Right atrium auricular region (tissue), 2 donors: Measurements from ENCODE around the gene CARS2. TPM values are rescaled to one million over a fixed set of nuclear protein-coding genes. Genes with fewer than 3 reads are reported as not detected.
"Not testable (repeated sequence)": the region's sequence is repeated elsewhere in the genome, so short reads cannot be mapped to it uniquely, and the experiment has no call there.

ENCODE experiments used
- DNase-seq: peaks from one replicate; pipeline ENCODE4 v3.0.0-alpha.2; 2019; ENCODE audit warnings: low spot score
- H3K27ac ChIP-seq, 2 donors: fragments of 200-600 bp; sonication (generic); 1 replicate in 1 of 2; 2 replicates in 1 of 2; pipeline ENCODE4 v1.5.1; 2016 to 2019
- H3K27me3 ChIP-seq, 2 donors: fragments of 200-600 bp; sonication (generic); one replicate each; pipeline versions ENCODE4 v1.5.1 to v1.6.0; 2017 to 2019
- H3K36me3 ChIP-seq: fragments of 200-600 bp; sonication (generic); one replicate; pipeline ENCODE4 v1.5.1; 2016
- H3K4me1 ChIP-seq, 2 donors: fragments of 200-600 bp; sonication (generic); one replicate each; pipeline versions ENCODE4 v1.5.1 to v1.6.0; 2017 to 2019
- H3K4me3 ChIP-seq, 2 donors: fragments of 200-600 bp; sonication (generic); 1 replicate in 1 of 2; 2 replicates in 1 of 2; pipeline ENCODE4 v1.5.1; 2017 to 2019; ENCODE audit warnings: mild to moderate bottlenecking in 1 of 2, moderate library complexity in 1 of 2
- H3K9me3 ChIP-seq, 2 donors: fragments of 200-600 bp; sonication (generic); one replicate each; pipeline ENCODE4 v1.5.1; 2019
- CTCF ChIP-seq, 2 donors: fragments of 200-600 bp; sonication (generic); IDR thresholded peaks; one replicate each; pipeline ENCODE4 v1.5.1; 2019; ENCODE audit warnings: antibody characterized with exemption in 2 of 2
- total RNA-seq, 2 donors: library from RNA; depleted of rRNA; stranded (reverse); fragments of >200 nt; gene quantifications; one replicate each; pipeline ENCODE4 v1.1.0, GENCODE V29; 2016

The CARS2 gene
- total RNA-seq, 2 donors from 2014 or later, result 28.5 to 30.7 TPM

DNA sequence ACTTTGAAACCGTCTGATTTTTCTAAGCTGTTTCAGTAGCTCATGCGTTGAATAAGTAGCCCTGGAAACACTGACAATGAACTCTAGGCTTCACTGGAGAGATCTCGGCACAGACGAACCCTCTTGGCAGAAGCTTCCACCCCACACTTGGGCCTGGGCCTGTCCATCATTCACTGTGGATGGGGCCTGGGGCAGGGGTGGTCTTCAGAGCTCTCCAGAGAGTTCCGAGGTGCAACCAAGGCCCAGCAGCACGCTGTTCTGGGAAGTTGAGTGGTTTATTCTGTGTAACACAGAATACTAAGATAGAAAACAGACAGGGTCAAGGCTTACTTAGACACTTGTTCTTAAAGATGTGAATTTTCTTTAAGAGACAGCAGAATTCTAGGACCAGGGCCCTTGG is 68.6 kb downstream of the CARS2 start:
- peaks cover 66% of the 10 kb centered on the region for H3K36me3 ChIP-seq
- no peak for DNase-seq

DNA sequence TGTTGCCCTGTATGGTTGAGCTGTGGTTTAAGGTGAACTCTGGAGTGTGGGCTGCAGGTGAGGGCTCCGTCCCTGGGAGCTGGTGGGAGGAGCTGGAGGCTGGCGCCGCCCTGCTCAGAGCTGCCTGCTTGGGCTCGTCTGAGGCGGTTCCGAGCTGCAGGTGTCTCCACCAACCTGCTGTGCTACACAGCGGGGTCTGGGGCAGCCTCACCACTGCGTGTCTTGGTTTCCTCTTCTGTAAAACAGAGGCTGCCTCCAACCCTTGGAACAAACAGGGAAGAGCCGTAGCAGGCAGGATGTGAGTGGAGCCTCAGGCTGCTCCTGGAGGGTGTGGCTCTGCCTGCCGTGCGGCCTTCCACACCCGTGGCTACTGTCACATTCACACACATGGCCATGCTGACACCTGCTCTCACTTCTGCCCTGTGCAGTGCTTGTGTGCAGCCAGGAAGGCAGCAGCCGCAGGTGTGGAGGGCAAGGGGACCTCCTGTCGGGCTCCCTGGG is 69.2 kb downstream of the CARS2 start:
- TF ChIP-seq CTCF (IDR thresholded peaks at IDR 0.05), result no peak
- H3K36me3 ChIP-seq, result peaks cover 61% of the 10 kb centered on the region
- H3K27ac ChIP-seq, result no peak overlapping the region
- no peak for DNase-seq
- H3K4me1 ChIP-seq, result peaks cover 0 to 15% of the 10 kb centered on the region in 2 donors
- H3K27me3 ChIP-seq, result no peaks in the 10 kb centered on the region
- H3K9me3 ChIP-seq, result no peaks in the 10 kb centered on the region
- H3K4me3 ChIP-seq, result no peak overlapping the region

More for the DNA sequence above, 68.6 kb downstream of the CARS2 start:
- Histone ChIP-seq H3K4me3 (no peak overlapping the region), H3K9me3 (no peaks in the 10 kb centered on the region), H3K4me1 (peaks cover 0 to 20% of the 10 kb centered on the region in 2 donors), H3K27ac (no peak overlapping the region), H3K27me3 (no peaks in the 10 kb centered on the region)
- no peak for TF ChIP-seq CTCF (IDR thresholded peaks at IDR 0.05)

DNA sequence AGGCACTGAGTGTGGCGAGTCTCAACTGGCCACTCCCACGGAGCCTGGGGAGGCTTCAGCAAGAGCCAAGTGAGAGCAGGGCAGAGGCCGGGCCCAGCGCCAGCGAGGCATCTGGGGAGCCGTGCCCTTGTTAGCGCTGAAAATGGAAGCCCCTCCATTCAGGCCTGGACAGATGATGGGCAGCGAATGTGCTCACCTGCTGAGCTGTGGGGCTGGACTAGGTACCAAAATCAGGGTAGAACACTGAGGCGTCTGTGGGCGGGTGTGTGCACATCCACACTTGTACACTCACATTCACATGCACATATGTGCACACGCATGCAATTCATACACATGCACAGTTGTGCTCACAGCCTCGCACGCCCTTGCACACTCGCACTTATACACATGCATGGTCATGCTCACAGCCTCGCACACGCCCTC is 69.9 kb downstream of the CARS2 start:
- no peak for TF ChIP-seq CTCF (IDR thresholded peaks at IDR 0.05)
- H3K36me3 ChIP-seq, result peaks cover 59% of the 10 kb centered on the region
- no peak overlapping the region for H3K27ac ChIP-seq
- H3K4me3 ChIP-seq, result no peak overlapping the region
- H3K9me3 ChIP-seq, result no peaks in the 10 kb centered on the region
- no peaks in the 10 kb centered on the region for H3K27me3 ChIP-seq
- no peak for DNase-seq
- peaks cover 0 to 8% of the 10 kb centered on the region in 2 donors for H3K4me1 ChIP-seq

DNA sequence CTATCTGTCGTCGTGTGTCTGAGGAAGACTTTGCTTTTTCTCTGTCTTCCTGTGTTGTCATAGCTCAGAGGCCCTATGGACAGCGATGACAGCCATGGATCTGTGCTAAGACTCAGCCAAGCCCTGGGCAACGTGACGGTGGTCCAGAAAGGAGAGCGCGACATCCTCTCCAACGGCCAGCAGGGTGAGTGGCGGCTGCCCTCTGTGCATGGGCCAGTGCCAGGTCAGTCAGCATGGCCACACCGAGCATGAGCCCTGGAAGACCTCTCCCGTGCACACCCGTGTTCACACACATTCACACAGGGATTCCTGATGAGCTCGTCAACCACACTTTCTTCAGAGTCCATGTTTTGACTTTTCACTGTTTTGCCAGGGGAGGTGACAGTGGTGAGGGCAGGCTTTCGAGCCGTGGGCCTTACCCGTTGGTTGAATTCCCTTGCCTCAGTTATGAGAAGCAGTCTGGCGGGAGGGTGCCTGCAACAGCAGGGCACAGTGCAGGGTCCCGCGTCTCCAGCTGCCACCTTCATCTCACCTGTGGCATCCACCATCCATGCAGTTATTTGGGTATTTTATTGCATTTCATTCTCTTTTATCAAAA is 70.4 kb downstream of the CARS2 start:
- DNase-seq, result no peak
- Histone ChIP-seq H3K36me3 (peaks cover 63% of the 10 kb centered on the region), H3K27ac (no peak overlapping the region), H3K9me3 (no peaks in the 10 kb centered on the region), H3K4me1 (peaks cover 0 to 2% of the 10 kb centered on the region in 2 donors), H3K4me3 (no peak overlapping the region), H3K27me3 (no peaks in the 10 kb centered on the region)
- TF ChIP-seq CTCF (IDR thresholded peaks at IDR 0.05), result no peak

GRCh38 chr13:110634558-110634957 is 71.4 kb downstream of the CARS2 start:
- Histone ChIP-seq H3K4me3 (no peak overlapping the region), H3K27ac (no peak overlapping the region), H3K27me3 (no peaks in the 10 kb centered on the region), H3K36me3 (peaks cover 59% of the 10 kb centered on the region), H3K4me1 (no peaks in the 10 kb centered on the region), H3K9me3 (no peaks in the 10 kb centered on the region)
- DNase-seq, result no peak
- no peak for TF ChIP-seq CTCF (IDR thresholded peaks at IDR 0.05)

GRCh38 chr13:110633776-110634175 is 72.1 kb downstream of the CARS2 start:
- TF ChIP-seq CTCF (IDR thresholded peaks at IDR 0.05), result no peak
- Histone ChIP-seq H3K4me3 (no peak overlapping the region), H3K36me3 (peaks cover 55% of the 10 kb centered on the region), H3K4me1 (peaks cover 0 to 3% of the 10 kb centered on the region in 2 donors), H3K27ac (no peak overlapping the region), H3K9me3 (no peaks in the 10 kb centered on the region), H3K27me3 (no peaks in the 10 kb centered on the region)
- no peak for DNase-seq

DNA sequence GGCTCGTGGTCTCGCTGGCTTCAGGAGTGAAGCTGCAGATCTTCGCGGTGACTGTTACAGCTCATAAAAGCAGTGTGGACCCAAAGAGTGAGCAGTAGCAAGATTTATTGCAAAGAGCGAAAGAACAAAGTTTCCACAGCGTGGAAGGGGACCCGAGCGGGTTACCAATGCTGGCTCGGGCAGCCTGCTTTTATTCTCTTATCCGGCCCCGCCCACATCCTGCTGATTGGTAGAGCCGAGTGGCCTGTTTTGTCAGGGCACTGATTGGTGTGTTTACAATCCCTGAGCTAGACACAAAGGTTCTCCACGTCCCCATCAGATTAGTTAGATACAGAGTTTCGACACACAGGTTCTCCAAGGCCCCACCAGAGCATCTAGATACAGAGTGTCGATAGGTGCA is 73.7 kb downstream of the CARS2 start:
- not testable (repeated sequence) for H3K27ac ChIP-seq, H3K4me3 ChIP-seq, DNase-seq, H3K27me3 ChIP-seq, H3K9me3 ChIP-seq
- H3K36me3 ChIP-seq, result peaks cover 40% of the 10 kb centered on the region
- H3K4me1 ChIP-seq, result peaks cover 0 to 18% of the 10 kb centered on the region in 2 donors
